ENCODE data around the gene ACTRT2.
A peak's percentile ranks its signal among the peaks of the same experiment; 100 is the strongest.

Gene ACTRT2

DNA sequence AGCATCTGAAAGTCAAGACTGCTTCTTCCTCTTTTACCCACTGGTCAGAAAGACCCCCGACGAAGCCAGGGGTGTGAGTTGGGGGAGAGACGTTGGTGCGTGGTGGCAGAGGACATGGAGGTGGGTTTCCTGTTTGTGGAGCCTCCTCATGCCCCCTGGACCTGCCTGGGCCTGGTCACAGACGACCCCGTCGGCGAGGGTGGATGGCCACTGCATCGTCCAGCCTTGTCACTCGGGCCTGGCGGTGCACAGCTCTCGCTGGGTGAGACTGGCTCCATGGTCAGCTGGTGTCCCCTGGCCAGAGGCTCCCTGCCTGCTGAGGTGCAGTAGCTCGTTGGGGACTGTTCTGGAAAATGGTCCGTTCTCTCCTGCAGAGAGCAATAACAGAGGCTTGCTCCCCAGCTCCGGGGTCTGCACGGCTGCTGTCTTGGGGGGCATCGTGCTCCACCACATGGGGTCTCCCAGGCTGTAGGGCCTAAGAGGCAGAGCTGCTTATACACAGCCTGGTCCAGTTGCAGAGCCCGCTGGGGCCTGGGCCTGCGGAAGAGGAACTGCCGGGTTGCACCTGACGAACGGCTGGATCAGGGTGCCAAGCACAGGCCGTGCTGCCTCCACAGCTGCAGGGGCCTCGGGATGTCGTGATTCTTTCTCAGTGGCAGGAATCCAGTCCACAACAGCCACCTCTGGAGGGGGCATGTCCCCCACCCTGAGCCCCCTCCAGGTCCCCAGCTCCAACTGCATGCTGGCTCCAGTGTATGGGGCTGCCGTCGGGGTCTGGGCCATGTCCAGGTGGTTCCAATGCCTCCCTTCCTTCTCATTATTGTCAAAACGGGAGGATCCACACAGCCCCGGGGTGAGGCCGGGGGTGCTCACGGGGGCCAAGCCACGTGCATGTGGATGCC lies 18.0 kb upstream of the ACTRT2 start:
- no peak for DNase-seq

- no peak for DNase-seq
These were observed 17.4 kb upstream of the ACTRT2 start for GRCh38 chr1:3003941-3004270.

DNA sequence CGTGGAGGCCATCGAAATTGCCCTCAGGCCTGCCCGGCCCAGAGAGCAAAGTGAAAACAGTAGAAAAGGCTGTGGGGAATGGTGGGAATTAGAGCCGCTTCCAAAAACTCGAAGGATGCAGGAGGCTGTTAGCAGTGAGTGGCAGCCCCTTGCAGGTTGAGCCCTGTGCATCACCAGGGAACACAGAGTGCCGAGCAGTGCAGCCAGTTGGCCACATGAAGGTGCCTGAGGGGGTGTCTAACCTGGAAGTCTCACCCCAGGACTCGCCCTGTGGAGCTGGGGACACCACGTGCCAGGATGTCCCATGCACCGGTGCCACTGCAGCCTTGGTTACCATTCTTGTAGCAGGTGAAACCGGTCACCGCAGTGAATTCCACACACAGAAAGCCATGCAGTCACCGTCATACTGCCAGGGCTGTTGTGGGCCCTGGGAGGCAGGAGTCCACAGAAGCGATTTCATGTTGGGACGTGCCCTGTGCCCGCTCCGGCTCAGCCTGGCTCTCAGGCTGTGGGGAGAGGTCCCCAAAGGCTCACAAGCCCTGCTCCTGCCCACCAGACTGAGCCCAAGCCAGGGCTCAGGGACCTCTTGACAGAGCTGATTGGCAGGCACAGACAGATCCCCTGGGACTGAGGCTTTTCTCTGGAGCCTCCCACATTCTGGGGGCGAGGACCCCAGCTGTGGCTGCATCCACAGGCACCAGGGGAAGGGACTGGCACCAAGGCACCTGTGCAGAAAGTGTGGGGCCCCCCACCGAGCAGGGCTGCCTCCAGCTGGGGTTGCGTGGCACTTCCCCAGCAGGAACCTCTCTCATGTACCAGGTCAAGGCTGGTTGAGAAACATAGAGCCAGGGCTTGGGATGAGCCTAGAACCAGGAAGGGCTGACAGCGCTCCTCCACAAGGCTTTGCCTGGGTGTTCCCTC lies 16.7 kb upstream of the ACTRT2 start:
- no peak for DNase-seq

- DNase-seq, result no peak
These were observed 15.5 kb upstream of the ACTRT2 start for GRCh38 chr1:3005771-3006170.

GRCh38 chr1:3007298-3008147 lies 13.7 kb upstream of the ACTRT2 start:
- no peak for DNase-seq

- DNase-seq, result no peak
These were observed 12.2 kb upstream of the ACTRT2 start for GRCh38 chr1:3009021-3009420.

GRCh38 chr1:3009556-3009955 lies 11.7 kb upstream of the ACTRT2 start:
- DNase-seq, result no peak

DNA sequence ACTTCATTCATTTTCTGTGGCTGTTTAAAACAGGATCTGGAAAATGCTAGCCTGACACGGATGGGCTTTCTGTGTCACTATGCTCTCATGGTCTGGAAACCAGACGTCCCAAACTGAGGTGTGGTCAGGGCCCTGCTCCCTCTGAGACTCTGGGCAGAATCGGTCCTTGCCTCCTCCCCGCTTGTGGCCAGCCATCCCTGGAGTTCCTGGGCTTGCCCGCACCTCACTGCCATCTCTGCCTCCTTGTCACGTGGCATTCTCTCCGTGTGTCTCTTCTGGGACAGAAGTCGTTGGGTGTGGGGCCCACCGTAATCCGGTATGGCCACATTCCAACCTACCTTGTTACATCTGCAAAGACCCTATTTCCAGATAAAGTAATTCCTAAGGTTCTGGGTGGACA lies 10.1 kb upstream of the ACTRT2 start:
- no peak for DNase-seq

- DNase-seq, result no peak
These were observed 9.4 kb upstream of the ACTRT2 start for GRCh38 chr1:3011631-3012455.

- peak; percentile 4 for DNase-seq
These were observed 8.6 kb upstream of the ACTRT2 start for GRCh38 chr1:3012456-3013291.

DNA sequence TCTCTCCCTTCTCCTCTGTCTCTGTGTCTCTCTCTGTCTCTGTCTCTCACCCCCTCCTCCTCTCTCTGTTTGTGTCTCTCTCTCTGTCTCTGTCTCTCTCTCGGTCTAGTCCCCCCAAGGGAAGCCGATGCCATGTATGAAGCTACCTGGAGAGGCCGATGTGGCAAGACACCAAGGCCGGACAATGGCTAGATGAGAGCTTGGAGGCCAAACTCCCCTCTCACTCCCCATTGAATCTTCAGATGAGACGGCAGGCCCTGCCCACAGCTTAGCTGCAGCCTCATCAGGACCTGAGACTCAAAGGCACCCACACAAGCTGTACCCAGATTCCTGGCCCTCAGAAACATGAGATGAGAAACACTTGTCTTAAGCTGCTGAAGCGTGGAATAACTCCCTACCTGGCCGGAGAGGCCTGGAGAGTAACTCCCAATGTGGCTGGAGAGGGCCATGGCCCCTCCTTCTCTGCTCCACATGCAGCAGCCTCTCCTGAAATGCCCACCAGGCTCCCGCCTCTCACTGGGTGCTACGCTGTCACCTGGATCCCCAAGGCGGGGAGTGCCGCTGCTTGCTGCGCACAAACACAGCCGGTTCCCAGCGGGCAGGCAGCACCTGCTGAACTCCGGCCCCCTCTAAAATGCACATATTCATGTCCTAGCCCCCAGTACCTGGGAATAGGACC lies 7.8 kb upstream of the ACTRT2 start:
- DNase-seq, result no peak

GRCh38 chr1:3014050-3014440 lies 7.2 kb upstream of the ACTRT2 start:
- DNase-seq, result no peak

DNA sequence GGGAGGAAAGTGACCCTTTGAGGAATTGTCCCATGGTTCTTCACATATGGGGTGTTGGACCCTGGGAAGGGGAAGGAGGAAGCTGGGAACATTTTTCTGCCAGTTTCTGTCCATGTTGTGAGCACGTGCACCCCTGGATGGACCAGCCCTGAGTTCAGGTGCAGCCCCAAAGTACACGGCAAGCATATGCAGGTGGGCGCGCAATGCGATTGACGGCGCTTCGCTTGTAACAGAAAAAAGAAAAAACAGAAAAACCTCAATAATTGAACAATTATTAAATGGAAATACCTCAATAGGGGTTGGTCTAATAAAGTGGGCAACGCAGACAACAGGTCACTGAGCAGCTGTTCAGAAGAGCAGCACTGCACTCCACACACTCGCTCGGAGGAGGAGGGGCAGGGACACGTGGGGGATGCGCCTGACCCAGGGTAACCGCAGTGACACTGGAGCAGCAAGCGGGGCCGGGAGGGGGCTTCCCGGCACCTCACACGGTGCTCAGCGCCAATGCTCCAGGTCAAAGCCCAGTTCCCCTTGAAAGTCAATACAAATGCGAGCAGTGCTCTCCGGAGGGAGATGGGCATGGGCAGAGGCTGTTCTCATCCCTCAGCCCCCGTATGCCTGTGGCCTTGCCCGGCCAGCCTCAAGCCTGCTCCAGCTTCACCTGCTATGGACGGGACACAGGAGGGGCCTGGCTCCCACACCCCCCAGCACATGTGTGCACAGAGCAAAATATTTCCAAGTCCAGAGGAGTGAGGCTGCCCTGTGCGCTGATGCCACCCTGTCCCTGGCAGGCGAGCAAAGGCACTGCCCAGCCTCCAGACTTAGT lies 6.6 kb upstream of the ACTRT2 start:
- no peak for DNase-seq

GRCh38 chr1:3015269-3015635 lies 6.0 kb upstream of the ACTRT2 start:
- no peak for DNase-seq

GRCh38 chr1:3015744-3016143 lies 5.5 kb upstream of the ACTRT2 start:
- no peak for DNase-seq

- DNase-seq, result no peak
These were observed 4.4 kb upstream of the ACTRT2 start for GRCh38 chr1:3016641-3017439.

DNA sequence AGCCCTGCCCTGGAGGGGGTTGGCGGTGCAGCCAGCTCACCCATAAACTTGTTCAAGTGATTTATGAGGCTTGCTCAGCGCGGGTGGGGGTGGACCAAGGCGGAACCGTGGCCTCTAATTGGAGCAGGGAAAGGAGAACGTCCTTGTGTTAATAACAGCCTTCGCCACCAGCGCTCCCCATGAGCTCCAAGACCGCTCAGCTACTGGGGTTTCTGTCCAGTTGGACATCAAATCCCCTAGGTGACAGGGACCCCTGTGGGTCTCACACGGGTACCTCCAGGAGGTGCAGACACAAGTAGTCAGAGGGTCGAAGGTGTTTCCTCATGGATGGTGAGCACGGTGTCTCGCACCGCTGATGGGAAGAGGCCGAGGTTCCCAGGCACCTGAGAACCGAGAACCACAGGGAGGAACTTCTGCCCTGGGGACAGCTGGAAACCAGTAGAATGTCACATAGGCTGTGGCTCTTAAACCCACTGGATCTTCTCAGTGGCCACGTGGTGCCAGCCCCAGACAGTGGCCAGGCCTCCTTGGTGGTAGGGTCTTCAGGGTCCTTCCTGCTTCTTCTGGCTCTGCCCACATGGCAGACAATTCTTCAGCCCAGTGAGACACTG lies 3.7 kb upstream of the ACTRT2 start:
- no peak for DNase-seq

DNA sequence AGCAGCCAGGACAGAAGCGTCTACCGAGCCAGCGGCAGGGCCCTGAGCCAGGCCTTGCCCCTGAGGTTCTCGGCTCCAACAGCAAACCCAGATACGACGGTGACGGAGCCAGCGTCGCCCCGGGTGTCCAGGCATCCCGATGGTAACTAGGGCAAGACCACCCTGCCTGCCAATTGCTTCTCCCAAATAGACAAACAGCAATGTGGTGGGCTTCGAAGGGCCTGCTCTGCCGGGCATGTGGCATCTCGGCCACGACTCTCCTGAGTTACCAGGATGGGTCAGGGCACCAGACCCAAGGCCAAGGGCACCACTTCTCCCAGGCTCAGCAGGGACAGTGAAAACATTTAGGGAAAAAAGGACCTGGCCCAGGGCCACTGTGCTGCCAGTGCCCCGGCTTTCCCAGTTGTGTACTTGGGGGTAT lies 3.2 kb upstream of the ACTRT2 start:
- DNase-seq, result no peak
